ENCODE data around the gene SUMO4.

The SUMO4 gene

DNA sequence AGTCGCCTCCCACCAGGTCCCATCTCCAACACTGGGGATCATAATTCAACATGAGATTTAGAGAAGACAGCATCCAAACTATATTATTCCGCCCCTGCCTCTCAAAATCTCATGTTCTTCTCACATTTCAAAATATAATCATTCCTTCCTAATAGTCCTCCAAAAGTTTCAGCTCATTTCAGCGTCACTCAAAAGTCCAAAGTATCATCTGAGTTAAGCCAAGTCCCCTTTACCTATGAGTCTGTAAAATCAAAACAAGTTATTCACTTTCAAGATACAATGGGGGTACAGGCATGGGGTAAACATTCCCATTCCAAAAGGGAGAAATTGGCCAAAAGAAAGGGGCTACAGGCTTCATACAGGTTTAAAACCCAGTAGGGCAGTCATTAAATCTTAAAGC lies 39.5 kb upstream of the SUMO4 start:
- peaks cover 27 to 32% of the 10 kb centered on the region in 2 experiments for H3K4me1 ChIP-seq (ENCODE audit: control insufficient read depth in 1 of 2, insufficient read depth in 1 of 2, low read depth in 1 of 2, low read length in 1 of 2)
- H3K36me3 ChIP-seq, result no peaks in the 10 kb centered on the region
- no peaks in the 10 kb centered on the region for H3K27me3 ChIP-seq
- H3K9me3 ChIP-seq, result no peaks in the 10 kb centered on the region
- TF ChIP-seq, protein P1, sequence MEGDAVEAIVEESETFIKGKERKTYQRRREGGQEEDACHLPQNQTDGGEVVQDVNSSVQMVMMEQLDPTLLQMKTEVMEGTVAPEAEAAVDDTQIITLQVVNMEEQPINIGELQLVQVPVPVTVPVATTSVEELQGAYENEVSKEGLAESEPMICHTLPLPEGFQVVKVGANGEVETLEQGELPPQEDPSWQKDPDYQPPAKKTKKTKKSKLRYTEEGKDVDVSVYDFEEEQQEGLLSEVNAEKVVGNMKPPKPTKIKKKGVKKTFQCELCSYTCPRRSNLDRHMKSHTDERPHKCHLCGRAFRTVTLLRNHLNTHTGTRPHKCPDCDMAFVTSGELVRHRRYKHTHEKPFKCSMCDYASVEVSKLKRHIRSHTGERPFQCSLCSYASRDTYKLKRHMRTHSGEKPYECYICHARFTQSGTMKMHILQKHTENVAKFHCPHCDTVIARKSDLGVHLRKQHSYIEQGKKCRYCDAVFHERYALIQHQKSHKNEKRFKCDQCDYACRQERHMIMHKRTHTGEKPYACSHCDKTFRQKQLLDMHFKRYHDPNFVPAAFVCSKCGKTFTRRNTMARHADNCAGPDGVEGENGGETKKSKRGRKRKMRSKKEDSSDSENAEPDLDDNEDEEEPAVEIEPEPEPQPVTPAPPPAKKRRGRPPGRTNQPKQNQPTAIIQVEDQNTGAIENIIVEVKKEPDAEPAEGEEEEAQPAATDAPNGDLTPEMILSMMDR (IDR thresholded peaks at IDR 0.05), result no peak
- no peak overlapping the region for H3K4me3 ChIP-seq (ENCODE audit: low read depth in 1 of 2, low read length in 1 of 2)
- peak overlapping the region; percentile 71 for H3K27ac ChIP-seq

DNA sequence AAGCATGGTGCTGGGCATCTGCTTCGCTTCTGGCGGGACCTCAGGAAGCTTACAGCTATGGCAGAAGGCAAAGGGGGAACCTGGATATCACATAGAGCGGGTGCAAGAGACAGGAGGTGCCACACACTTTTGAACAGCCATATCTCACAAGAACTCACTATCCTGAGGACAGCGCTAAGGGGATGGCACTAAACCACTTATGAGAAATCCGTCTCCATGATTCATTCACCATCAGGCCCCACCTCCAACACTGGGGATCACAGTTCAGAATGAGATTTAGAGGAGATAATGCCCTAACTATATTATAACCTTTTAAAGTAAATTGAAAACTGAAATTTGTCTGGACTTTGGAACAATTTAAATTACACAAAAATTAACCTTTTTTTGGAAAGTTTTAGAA lies 37.8 kb upstream of the SUMO4 start:
- Histone ChIP-seq H3K4me1 (ENCODE audit: control insufficient read depth in 1 of 2, insufficient read depth in 1 of 2, low read depth in 1 of 2, low read length in 1 of 2) (peaks cover 27 to 32% of the 10 kb centered on the region in 2 experiments), H3K27ac (peak overlapping the region; percentile 71), H3K9me3 (no peaks in the 10 kb centered on the region), H3K4me3 (ENCODE audit: low read depth in 1 of 2, low read length in 1 of 2) (no peak overlapping the region), H3K36me3 (no peaks in the 10 kb centered on the region), H3K27me3 (no peaks in the 10 kb centered on the region)
- TF ChIP-seq, protein P1 (IDR thresholded peaks at IDR 0.05), result no peak

- Histone ChIP-seq H3K27ac (no peak overlapping the region), H3K27me3 (no peaks in the 10 kb centered on the region), H3K4me3 (ENCODE audit: low read depth in 1 of 2, low read length in 1 of 2) (no peak overlapping the region), H3K36me3 (no peaks in the 10 kb centered on the region), H3K9me3 (no peaks in the 10 kb centered on the region), H3K4me1 (ENCODE audit: control insufficient read depth in 1 of 2, insufficient read depth in 1 of 2, low read depth in 1 of 2, low read length in 1 of 2) (peaks cover 25 to 27% of the 10 kb centered on the region in 2 experiments)
- TF ChIP-seq, protein P1 (IDR thresholded peaks at IDR 0.05), result no peak
Observed at GRCh38 chr6:149363154-149363553, 36.9 kb upstream of the SUMO4 start.

- H3K4me3 ChIP-seq (ENCODE audit: low read depth in 1 of 2, low read length in 1 of 2), result no peak overlapping the region
- no peak overlapping the region for H3K27ac ChIP-seq
- no peaks in the 10 kb centered on the region for H3K27me3 ChIP-seq
- TF ChIP-seq, protein P1 (IDR thresholded peaks at IDR 0.05), result no peak
- H3K9me3 ChIP-seq, result no peaks in the 10 kb centered on the region
- peaks cover 16 to 17% of the 10 kb centered on the region in 2 experiments for H3K4me1 ChIP-seq (ENCODE audit: control insufficient read depth in 1 of 2, insufficient read depth in 1 of 2, low read depth in 1 of 2, low read length in 1 of 2)
- H3K36me3 ChIP-seq, result no peaks in the 10 kb centered on the region
Observed at GRCh38 chr6:149364557-149364956, 35.5 kb upstream of the SUMO4 start.

- Histone ChIP-seq H3K36me3 (peaks cover 5% of the 10 kb centered on the region), H3K4me3 (ENCODE audit: low read depth in 1 of 2, low read length in 1 of 2) (no peak overlapping the region), H3K27me3 (no peaks in the 10 kb centered on the region), H3K4me1 (ENCODE audit: control insufficient read depth in 1 of 2, insufficient read depth in 1 of 2, low read depth in 1 of 2, low read length in 1 of 2) (peaks cover 11% of the 10 kb centered on the region in 2 experiments), H3K27ac (no peak overlapping the region), H3K9me3 (no peaks in the 10 kb centered on the region)
- TF ChIP-seq, protein P1 (IDR thresholded peaks at IDR 0.05), result no peak
Observed at GRCh38 chr6:149365197-149365596, 34.9 kb upstream of the SUMO4 start.
